Liver (tissue), 3 donors: ENCODE data around the gene SMG5.

ENCODE experiments used
- ATF3 ChIP-seq: IDR thresholded peaks from 2 replicates; pipeline ENCODE4 v1.6.1; 2016; ENCODE audit warnings: antibody characterized with exemption
- CTCF ChIP-seq: fragments of 150-350 bp; IDR thresholded peaks from 2 replicates; pipeline ENCODE4 v1.5.1; 2017; ENCODE audit warnings: improper control_type of control experiment, low read depth, low read length; ENCODE audit not compliant: missing input control
- FOXA1 ChIP-seq: IDR thresholded peaks from 2 replicates; pipeline ENCODE4 v1.6.1; 2016; ENCODE audit warnings: antibody characterized with exemption
- GABPA ChIP-seq, 2 donors: IDR thresholded peaks in 1 of 2; conservative IDR thresholded peaks in 1 of 2; 2 replicates each; pipeline ENCODE4 v1.6.1; 2016; ENCODE audit warnings: antibody characterized with exemption in 2 of 2, mild to moderate bottlenecking in 1 of 2, moderate library complexity in 1 of 2
- HNF4A ChIP-seq, 2 donors: conservative IDR thresholded peaks; 2 replicates each; pipeline ENCODE4 v1.6.1; 2016; ENCODE audit warnings: antibody characterized with exemption in 2 of 2, mild to moderate bottlenecking in 2 of 2
- RAD21 ChIP-seq, 2 donors: IDR thresholded peaks; 2 replicates each; pipeline ENCODE4 v1.6.1; 2016; ENCODE audit warnings: antibody characterized with exemption in 2 of 2, mild to moderate bottlenecking in 2 of 2
- REST ChIP-seq: IDR thresholded peaks from 2 replicates; pipeline ENCODE4 v1.6.1; 2016; ENCODE audit warnings: antibody characterized with exemption, mild to moderate bottlenecking
- SP1 ChIP-seq: IDR thresholded peaks from 2 replicates; pipeline ENCODE4 v1.6.1; 2018; ENCODE audit warnings: antibody characterized with exemption, mild to moderate bottlenecking
- TAF1 ChIP-seq: conservative IDR thresholded peaks from 2 replicates; pipeline ENCODE4 v1.6.1; 2016; ENCODE audit warnings: antibody characterized with exemption, mild to moderate bottlenecking
- YY1 ChIP-seq: IDR thresholded peaks from 2 replicates; pipeline ENCODE4 v1.6.1; 2016; ENCODE audit warnings: antibody characterized with exemption, mild to moderate bottlenecking
- ZBTB33 ChIP-seq: IDR thresholded peaks from 2 replicates; pipeline ENCODE4 v1.6.1; 2016; ENCODE audit warnings: antibody characterized with exemption
- TF ChIP-seq, protein P1 (sequence below): IDR thresholded peaks from 2 replicates; pipeline ENCODE4 v1.6.1; 2016; ENCODE audit warnings: antibody characterized with exemption
- donor health status: healthy.
- donor health status: healthy.

- TF ChIP-seq CTCF (no peak), TAF1 (no peak), GABPA (IDR thresholded peaks at IDR 0.05 in 1 of 2, conservative IDR thresholded peaks at IDR 0.05 in 1 of 2) (no peak), YY1 (no peak), REST (no peak), ATF3 (no peak), ZBTB33 (no peak), RAD21 (IDR thresholded peaks at IDR 0.05) (no peak), HNF4A (conservative IDR thresholded peaks at IDR 0.05) (no peak), SP1 (no peak), FOXA1 (no peak)
- TF ChIP-seq, protein P1, sequence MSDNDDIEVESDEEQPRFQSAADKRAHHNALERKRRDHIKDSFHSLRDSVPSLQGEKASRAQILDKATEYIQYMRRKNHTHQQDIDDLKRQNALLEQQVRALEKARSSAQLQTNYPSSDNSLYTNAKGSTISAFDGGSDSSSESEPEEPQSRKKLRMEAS: no peak
Observed at GRCh38 chr1:156229809-156230472, 52.7 kb downstream of the SMG5 start.
